Hippocampal formation (tissue), 2 donors: ENCODE data around the gene OR2A1.
"Not testable (repeated sequence)": the region's sequence is repeated elsewhere in the genome, so short reads cannot be mapped to it uniquely, and the experiment has no call there.

Source experiments
- DNase-seq, 2 donors: peaks; one replicate each; lab custom pipeline; 2025; lab: John Stamatoyannopoulos, UW

The OR2A1 gene

DNA sequence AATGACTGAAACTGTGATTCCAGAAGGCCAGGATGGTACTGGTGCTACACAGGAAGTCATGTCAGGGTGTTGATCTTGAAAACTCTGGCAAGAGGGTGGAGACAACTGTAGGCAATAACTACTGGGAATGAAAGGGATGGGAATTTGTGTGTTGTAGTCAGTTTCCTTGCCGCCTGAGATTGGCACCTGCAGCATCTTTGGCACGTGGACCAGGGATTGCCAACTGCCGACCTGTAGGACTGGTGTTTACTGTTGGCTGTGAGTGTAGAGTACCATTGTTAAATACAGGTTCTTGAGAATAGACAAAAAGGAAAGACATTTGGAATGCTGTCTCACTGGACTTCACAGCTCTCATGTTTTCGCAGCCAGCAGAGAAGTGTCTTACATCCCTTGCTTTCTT lies 11.1 kb downstream of the OR2A1 start:
- DNase-seq = not testable (repeated sequence)

DNA sequence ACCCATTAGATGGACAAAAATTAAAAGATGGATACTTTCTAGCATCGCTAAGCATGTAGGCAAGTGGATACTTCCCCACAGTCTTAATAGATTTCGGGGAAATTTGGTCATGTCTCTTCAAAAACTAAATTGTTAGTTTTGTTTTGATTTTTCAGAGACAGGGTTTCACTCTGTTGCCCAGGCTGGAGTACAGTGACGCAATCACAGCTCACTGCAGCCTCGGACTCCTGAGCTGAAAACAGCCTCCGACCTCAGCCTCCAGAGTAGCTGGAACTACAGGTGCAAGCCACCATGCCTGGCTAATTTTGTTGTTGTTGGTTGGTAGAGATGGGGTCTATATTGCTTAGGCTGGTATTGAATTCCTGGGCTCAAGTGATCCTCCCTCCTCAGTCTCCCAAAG lies 13.6 kb downstream of the OR2A1 start:
- not testable (repeated sequence) for DNase-seq

DNA sequence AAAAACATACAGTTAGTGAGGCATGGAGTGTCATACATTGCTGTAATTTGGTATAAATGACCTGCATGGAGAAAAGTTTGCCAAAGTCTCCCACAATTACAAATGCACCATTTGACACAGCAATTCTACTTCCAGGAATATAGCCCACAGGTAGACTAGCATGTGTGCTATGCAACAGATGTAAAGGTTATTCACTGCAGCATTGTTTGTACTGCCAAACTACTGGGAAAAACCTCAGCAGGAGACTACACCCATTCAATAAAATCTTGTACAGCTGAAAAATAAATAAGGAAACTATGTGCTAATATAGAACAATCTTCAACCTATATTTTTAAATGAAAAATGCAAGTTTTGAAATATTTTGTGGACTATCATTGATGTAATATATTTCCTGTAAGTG lies 17.8 kb downstream of the OR2A1 start:
- not testable (repeated sequence) for DNase-seq

GRCh38 chr7:144331221-144331995 lies 19.2 kb downstream of the OR2A1 start:
- not testable (repeated sequence) for DNase-seq

GRCh38 chr7:144331996-144332288 lies 19.7 kb downstream of the OR2A1 start:
- DNase-seq = not testable (repeated sequence)

DNA sequence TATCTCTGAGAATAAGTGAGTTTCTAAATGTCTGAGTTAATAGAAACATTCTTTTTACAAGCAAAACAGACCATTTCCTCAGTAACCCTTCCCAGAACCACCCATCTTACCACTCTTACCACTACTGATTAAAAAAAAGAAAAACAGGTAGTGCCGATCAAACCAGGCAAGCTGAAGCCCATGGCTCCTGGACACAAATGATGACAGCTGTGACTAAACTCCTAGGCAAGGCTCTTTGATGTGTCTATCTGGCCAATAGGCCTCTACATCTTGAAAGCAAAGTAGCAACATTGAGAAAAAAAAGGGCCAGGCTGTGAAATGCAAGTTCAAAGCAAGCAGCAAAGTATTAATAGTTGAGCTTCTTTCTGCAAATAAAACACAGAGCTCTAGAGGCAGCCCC lies 36.4 kb downstream of the OR2A1 start:
- not testable (repeated sequence) for DNase-seq

GRCh38 chr7:144351667-144352066 lies 39.4 kb downstream of the OR2A1 start:
- not testable (repeated sequence) for DNase-seq

- not testable (repeated sequence) for DNase-seq
These were observed 43.1 kb downstream of the OR2A1 start, which contains the start of gene ARHGEF5 for GRCh38 chr7:144355176-144355822. Gene ARHGEF5, plus strand, starts transcription at chr7:144355402. Its CDS starts 7,268 bp downstream, at chr7:144362670.

GRCh38 chr7:144356185-144356584 lies 44.0 kb downstream of the OR2A1 start:
- not testable (repeated sequence) for DNase-seq

- DNase-seq = not testable (repeated sequence)
These were observed 44.6 kb downstream of the OR2A1 start for GRCh38 chr7:144356860-144357259.

GRCh38 chr7:144362061-144362460 lies 49.8 kb downstream of the OR2A1 start:
- not testable (repeated sequence) for DNase-seq

DNA sequence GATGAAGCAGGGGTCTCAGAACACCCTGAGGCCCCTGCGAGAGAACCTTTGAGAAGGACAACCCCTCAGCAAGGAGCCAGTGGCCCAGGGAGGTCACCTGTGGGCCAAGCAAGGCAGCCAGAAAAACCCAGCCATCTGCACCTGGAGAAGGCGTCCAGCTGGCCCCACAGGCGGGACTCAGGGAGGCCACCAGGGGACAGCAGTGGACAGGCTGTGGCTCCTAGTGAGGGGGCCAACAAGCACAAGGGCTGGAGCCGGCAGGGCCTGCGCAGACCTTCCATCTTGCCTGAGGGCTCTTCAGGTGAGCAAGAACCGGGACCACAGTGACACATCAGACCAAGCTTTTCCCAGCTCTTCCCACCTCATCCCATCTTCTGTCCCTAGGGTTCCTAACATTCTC lies 53.3 kb downstream of the OR2A1 start:
- DNase-seq = not testable (repeated sequence)

- DNase-seq = not testable (repeated sequence)
These were observed 55.0 kb downstream of the OR2A1 start for GRCh38 chr7:144367250-144367649.

- DNase-seq = not testable (repeated sequence)
These were observed 57.0 kb downstream of the OR2A1 start for GRCh38 chr7:144369221-144369620.
